GM18520 (cell line): ENCODE measurements around the gene HLA-DMB.

ENCODE experiments used
- ATAC-seq: cut with Tn5 transposase; IDR thresholded peaks from one replicate; pipeline ENCODE4 v1.9.1; 2021; ENCODE audit not compliant: unreplicated experiment

Gene HLA-DMB

DNA sequence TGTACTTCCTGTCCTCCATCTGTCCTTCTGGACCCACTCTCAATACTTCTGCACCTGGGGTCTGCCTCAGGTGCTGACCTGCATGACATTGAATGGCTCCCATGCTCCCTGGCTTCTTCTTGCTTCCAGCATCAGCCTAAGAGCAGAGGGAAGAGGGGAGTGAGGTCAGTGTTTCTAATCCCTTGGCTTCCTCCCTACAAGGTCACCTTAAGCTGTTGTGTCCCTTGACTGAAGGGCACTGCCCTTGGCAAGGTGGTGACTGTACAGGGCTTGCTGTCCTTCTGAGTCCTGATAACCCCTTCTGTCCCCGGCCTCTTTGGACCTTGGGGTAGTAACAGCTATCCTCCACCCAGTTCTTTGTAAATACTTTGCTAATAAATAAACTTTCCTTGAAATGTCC is 9.6 kb downstream of the HLA-DMB start:
- no peak for ATAC-seq

DNA sequence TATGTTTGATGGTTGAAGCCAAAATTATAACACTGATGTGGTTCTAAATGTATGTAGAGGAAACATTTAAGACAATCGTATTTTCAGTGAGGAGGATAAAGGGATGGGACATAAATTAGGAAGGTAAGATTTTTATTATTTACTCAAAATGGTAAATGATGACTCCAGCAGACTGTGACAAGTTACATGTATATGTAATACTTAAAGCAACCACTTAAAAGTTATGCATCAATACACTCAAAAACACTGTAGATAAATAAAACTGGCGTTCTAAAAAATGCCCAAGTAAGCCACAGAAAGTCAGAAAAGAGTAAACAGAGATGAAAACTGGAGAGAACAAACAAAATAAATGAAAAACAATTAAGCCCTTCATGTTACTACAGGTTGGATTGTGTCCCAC is 18.7 kb downstream of the HLA-DMB start:
- no peak for ATAC-seq

DNA sequence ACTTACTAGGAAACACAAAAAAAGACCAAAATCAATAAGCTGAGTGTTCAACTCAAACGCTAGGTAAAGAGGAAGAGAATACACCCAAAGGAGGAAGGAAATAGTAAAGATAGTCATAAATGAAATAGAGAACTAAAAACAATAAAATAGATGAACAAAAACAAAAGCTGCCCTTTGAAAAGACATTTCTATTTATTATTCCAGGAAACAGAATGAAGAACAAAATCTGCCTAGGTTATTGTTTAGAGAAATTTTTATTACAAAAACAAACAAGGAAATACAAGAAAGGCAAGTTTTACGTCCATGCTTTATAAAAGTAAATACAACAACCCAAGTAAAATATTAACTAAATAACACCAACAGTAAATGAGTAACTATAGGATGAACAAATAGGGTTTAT is 20.1 kb downstream of the HLA-DMB start:
- no peak for ATAC-seq

- ATAC-seq: no peak
These were observed 27.9 kb downstream of the HLA-DMB start for GRCh38 chr6:32912951-32913350.

GRCh38 chr6:32908897-32909296 is 31.9 kb downstream of the HLA-DMB start:
- no peak for ATAC-seq

GRCh38 chr6:32906539-32906938 is 34.3 kb downstream of the HLA-DMB start:
- no peak for ATAC-seq

DNA sequence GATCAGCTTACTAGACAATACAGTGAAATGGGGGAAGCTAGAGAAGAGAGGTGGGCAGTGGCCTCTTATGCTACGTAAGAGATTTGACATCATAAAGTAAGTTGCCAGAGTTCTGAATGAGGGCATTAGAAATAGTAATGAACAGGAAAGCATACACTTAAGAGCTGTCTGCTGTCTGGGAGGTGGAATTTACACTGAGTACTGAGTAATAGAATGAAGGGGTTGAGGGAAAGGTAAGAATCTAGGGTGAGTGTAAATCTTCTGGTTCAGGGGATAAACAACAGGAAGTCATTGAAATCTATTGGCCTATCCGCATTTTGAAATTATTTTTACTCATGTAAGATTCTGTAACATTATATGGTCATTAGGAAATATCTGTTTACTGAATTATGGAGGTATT is 35.8 kb downstream of the HLA-DMB start:
- ATAC-seq: no peak

DNA sequence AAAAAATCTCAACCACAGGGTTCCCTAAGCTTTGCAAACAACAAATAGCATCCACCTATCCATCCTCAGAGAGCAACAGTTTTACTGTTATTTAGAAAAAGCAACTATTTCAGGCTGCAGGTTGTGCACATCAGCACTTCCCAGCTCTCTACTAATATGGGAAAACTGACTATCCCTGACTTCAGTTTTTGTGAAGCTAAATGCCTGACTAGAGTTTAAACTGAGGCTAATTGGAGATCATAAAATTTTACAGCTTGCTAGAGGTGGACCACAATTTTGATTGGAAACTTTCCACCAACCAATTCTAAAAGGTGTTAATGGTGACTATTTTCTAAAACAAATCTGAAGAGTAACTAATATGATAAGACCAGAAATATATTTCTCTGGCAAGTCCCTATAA is 36.9 kb downstream of the HLA-DMB start:
- ATAC-seq: no peak

- ATAC-seq: no peak
These were observed 45.9 kb downstream of the HLA-DMB start for GRCh38 chr6:32895006-32895345.

GRCh38 chr6:32894085-32895005 is 46.5 kb downstream of the HLA-DMB start:
- peak; percentile 94 for ATAC-seq

- no peak for ATAC-seq
These were observed 50.0 kb downstream of the HLA-DMB start for GRCh38 chr6:32890831-32891230.

DNA sequence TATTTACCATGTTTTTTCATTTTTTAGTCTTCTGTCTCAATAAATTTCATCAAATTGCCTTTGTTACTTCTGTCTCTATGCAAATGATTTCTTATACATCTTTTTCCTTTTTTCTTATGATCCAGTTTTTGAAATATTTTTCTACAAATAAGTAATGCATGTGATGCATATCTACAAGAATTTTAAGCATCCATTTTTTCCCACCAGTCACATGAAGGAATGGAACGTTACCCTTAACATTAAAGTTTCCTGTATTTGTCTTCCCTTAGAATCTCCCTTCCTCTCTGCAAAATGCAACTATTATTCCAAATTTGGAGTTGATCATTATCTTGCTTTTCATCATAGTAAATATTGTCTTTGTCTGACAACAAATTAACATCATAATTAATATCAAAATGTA is 51.3 kb downstream of the HLA-DMB start:
- ATAC-seq: no peak

DNA sequence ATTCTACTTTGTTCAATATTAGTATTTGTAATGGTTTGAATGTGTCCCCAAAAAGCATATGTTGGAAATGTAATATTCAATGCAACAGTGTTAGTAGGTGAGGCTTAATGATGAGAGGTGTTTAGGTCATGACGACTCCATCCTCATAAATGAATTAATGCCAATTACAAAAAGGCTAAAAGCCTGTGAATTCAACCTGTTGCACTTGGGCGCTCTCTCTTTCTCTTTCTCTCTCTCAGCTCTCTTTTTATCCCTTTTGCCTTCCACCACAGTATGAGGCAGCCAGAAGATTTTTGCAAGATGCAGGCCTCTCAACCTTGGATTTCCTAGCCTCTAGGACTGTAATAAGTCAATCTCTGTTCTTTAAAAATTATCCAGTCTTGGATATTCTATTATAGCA is 52.3 kb downstream of the HLA-DMB start:
- no peak for ATAC-seq

DNA sequence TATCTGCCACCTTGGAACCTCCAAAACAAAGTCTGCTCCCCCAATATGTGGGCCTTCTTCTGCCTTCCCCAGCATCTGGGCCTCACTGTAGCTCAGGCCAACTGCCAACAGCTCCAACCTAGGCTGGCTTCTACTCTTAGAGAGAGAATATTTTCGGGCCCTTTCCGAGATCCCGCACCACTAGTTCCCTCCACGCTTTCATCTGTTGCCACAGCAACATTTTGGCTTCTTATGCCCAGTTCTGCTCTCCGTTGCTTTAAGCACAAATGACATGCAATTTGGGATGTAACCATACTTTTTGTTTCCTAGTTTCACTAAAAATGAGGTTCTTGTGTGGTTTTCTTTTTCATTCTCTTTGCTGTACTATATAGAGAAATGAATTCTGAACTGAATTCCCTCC is 53.2 kb downstream of the HLA-DMB start:
- no peak for ATAC-seq

GRCh38 chr6:32886681-32887383 is 54.0 kb downstream of the HLA-DMB start:
- ATAC-seq: no peak

DNA sequence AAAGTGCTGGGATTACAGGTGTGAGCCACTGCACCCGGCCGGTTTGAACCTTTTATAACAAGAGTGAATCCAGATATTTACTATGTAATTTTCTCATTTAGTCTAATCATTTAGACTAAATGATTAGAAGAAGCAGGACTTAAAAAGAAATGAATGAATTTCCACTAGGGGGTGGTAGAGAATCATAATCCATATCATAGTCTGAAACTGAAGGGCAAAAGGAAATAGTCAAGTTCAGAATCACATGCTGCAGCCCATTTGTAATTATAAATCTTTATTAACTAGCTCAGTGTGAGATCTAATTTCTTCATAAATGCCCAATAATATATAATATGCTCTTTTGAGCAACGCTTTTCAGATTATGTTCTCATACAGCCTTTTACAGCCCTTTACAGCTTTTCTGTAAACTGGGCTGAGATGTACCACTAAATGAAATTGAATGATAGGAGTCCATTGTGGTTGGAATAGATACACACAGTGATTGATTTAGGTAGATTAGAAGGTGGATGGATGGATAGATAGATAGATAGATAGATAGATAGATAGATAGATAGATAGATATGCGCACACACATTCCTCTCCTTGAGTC is 55.0 kb downstream of the HLA-DMB start:
- ATAC-seq: no peak
